ENCODE data around the gene CMTM8.
"Not testable (repeated sequence)": the region's sequence is repeated elsewhere in the genome, so short reads cannot be mapped to it uniquely, and the experiment has no call there.

The CMTM8 gene

GRCh38 chr3:32389577-32389976 lies 151.1 kb downstream of the CMTM8 start:
- DNase-seq: not testable (repeated sequence)

GRCh38 chr3:32391643-32392535 lies 153.4 kb downstream of the CMTM8 start, which contains the start of gene CMTM7:
TSS of gene CMTM7 (plus strand) at chr3:32391853. CDS start at chr3:32391907, 54 bp downstream.
- DNase-seq: peak; percentile 52

GRCh38 chr3:32392536-32393302 lies 154.2 kb downstream of the CMTM8 start:
- peak; percentile 59 for DNase-seq

GRCh38 chr3:32395496-32395895 lies 157.0 kb downstream of the CMTM8 start:
- no peak for DNase-seq

- DNase-seq: no peak
These were observed 159.5 kb downstream of the CMTM8 start for GRCh38 chr3:32397941-32398340.

GRCh38 chr3:32398531-32398930 lies 160.1 kb downstream of the CMTM8 start:
- no peak for DNase-seq

- DNase-seq: peak; percentile 55
These were observed 160.6 kb downstream of the CMTM8 start for GRCh38 chr3:32399030-32399620.

GRCh38 chr3:32401126-32401525 lies 162.6 kb downstream of the CMTM8 start:
- no peak for DNase-seq

- peak; percentile 72 for DNase-seq
These were observed 163.1 kb downstream of the CMTM8 start for GRCh38 chr3:32401556-32402081.

- no peak for DNase-seq
These were observed 165.2 kb downstream of the CMTM8 start for GRCh38 chr3:32403663-32404062.

- DNase-seq: no peak
These were observed 166.2 kb downstream of the CMTM8 start for GRCh38 chr3:32404714-32405113.

GRCh38 chr3:32405155-32405554 lies 166.7 kb downstream of the CMTM8 start:
- DNase-seq: peak; percentile 32

GRCh38 chr3:32405711-32406323 lies 167.3 kb downstream of the CMTM8 start:
- DNase-seq: no peak

GRCh38 chr3:32406486-32407408 lies 168.3 kb downstream of the CMTM8 start:
- DNase-seq: no peak

GRCh38 chr3:32410367-32411246 lies 172.1 kb downstream of the CMTM8 start:
- no peak for DNase-seq

GRCh38 chr3:32411442-32411841 lies 173.0 kb downstream of the CMTM8 start:
- no peak for DNase-seq

- DNase-seq: no peak
These were observed 174.4 kb downstream of the CMTM8 start for GRCh38 chr3:32412887-32413286.

GRCh38 chr3:32413845-32414521 lies 175.5 kb downstream of the CMTM8 start:
- DNase-seq: no peak

GRCh38 chr3:32414522-32415202 lies 176.2 kb downstream of the CMTM8 start:
- DNase-seq: peak; percentile 44

Measured in fibroblast of upper back skin (primary cell).